PC-3 (cell line): ENCODE measurements around the gene ARHGAP18. TPM values are rescaled to one million over a fixed set of nuclear protein-coding genes. Genes with fewer than 3 reads are reported as not detected.
A peak's percentile ranks its signal among the peaks of the same experiment; 100 is the strongest.

ENCODE experiments used
- ATAC-seq: fragments of 200-7000 bp; cut with Tn5 transposase; 2 replicates; pipeline ENCODE4 v1.9.1; 2020; ENCODE audit warnings: mild to moderate bottlenecking, moderate library complexity
- BruUV-seq: library from RNA; stranded (reverse); fragments of 400-500 nt; replicated peaks from 2 replicates; lab custom pipeline; 2021; lab: Mats Ljungman, UMichigan
- CTCF ChIA-PET: fragments of 300-600 bp; sonication (Branson Sonifier 250); formaldehyde crosslinking; loops from one replicate; lab custom pipeline; 2022; ENCODE audit warnings: antibody characterized with exemption; lab: Charles Lee
- POLR2A ChIA-PET: fragments of 300-600 bp; sonication (Branson Sonifier 250); formaldehyde crosslinking; loops from one replicate; lab custom pipeline; 2022; ENCODE audit warnings: antibody characterized with exemption; ENCODE audit not compliant: unreplicated experiment; lab: Charles Lee
- DNase-seq: peaks from one replicate; pipeline ENCODE4 v3.0.0-alpha.2; 2015
- H2AFZ ChIP-seq: fragments of 300-600 bp; sonication (generic); 2 replicates; pipeline ENCODE4 v1.6.0; 2016; ENCODE audit warnings: antibody characterized with exemption, low read length
- H3F3A ChIP-seq: fragments of 300-600 bp; sonication (generic); one replicate; pipeline ENCODE4 v1.6.0; 2017; ENCODE audit warnings: antibody characterized with exemption, low read length, control low read depth, mild to moderate bottlenecking; ENCODE audit not compliant: unreplicated experiment
- H3K27ac ChIP-seq: fragments of 300-600 bp; sonication (generic); 2 replicates; pipeline ENCODE4 v1.5.1; 2016; ENCODE audit warnings: mild to moderate bottlenecking, low read length
- H3K27me3 ChIP-seq: fragments of 300-600 bp; sonication (generic); 2 replicates; pipeline ENCODE4 v1.6.1; 2016; ENCODE audit warnings: low read length, mixed read lengths
- H3K36me3 ChIP-seq: fragments of 300-600 bp; sonication (generic); 2 replicates; pipeline ENCODE4 v1.6.1; 2016; ENCODE audit warnings: low read depth, mixed run types, low read length, mixed read lengths
- H3K4me1 ChIP-seq: fragments of 300-600 bp; sonication (generic); 2 replicates; pipeline ENCODE4 v1.5.1; 2016; ENCODE audit warnings: low read length; ENCODE audit not compliant: insufficient read depth
- H3K4me2 ChIP-seq: fragments of 300-600 bp; sonication (generic); 2 replicates; pipeline ENCODE4 v1.6.0; 2016; ENCODE audit warnings: low read length
- H3K4me3 ChIP-seq: fragments of 300-600 bp; sonication (generic); 2 replicates; pipeline ENCODE4 v1.5.1; 2016; ENCODE audit warnings: mild to moderate bottlenecking, low read length, mixed read lengths
- H3K79me2 ChIP-seq: fragments of 300-600 bp; sonication (generic); 2 replicates; pipeline ENCODE4 v1.6.1; 2017; ENCODE audit warnings: low read length, mixed read lengths
- H3K9ac ChIP-seq: fragments of 300-600 bp; sonication (generic); 2 replicates; pipeline ENCODE4 v1.6.0; 2016; ENCODE audit warnings: mild to moderate bottlenecking, low read length
- H3K9me2 ChIP-seq: fragments of 300-600 bp; sonication (generic); replicated peaks from 2 replicates; pipeline ENCODE4 v1.6.1; 2016; ENCODE audit warnings: mixed run types, low read length, mixed read lengths
- H3K9me3 ChIP-seq: fragments of 300-600 bp; sonication (generic); 2 replicates; pipeline ENCODE4 v1.6.1; 2016; ENCODE audit warnings: low read length, mixed read lengths
- H4K20me1 ChIP-seq: fragments of 300-600 bp; sonication (generic); 2 replicates; pipeline ENCODE4 v1.6.1; 2016; ENCODE audit warnings: low read length, mixed read lengths
- CTCF ChIP-seq: fragments of 300-600 bp; sonication (generic); conservative IDR thresholded peaks from 2 replicates; pipeline ENCODE4 v1.5.1; 2017; ENCODE audit warnings: antibody characterized with exemption, low read depth, mild to moderate bottlenecking, low read length
- EZH2 ChIP-seq: fragments of 300-600 bp; sonication (generic); IDR thresholded peaks from one replicate; pipeline ENCODE4 v1.6.1; 2017; ENCODE audit warnings: antibody characterized with exemption, mild to moderate bottlenecking, low read length; ENCODE audit not compliant: unreplicated experiment
- EZH2phosphoT487 ChIP-seq: fragments of 300-600 bp; sonication (generic); IDR thresholded peaks from 2 replicates; pipeline ENCODE4 v1.6.1; 2018; ENCODE audit warnings: mild to moderate bottlenecking, antibody characterized with exemption, low read length, borderline replicate concordance
- intact Hi-C: fragments of 100-400 bp; cut with micrococcal nuclease; formaldehyde crosslinking; loops from 2 replicates; pipeline ENCODE4 v1.9.0; 2023
- total RNA-seq: library from RNA; depleted of rRNA; stranded (reverse); fragments of >200 nt; gene quantifications from 2 replicates; pipeline ENCODE4 v1.2.3, GENCODE V29; 2014

Gene ARHGAP18
- total RNA-seq, 1 experiment from 2014 or later, result 5.9 TPM

GRCh38 chr6:129586815-129587214 lies 123.2 kb downstream of the ARHGAP18 start:
- ATAC-seq, result no peak
- no peaks in the 10 kb centered on the region for H3K9me2 ChIP-seq
- POLR2A ChIA-PET, result no interaction called here
- DNase-seq, result peak; percentile 21
- intact Hi-C loops, result no loop called here
- TF ChIP-seq EZH2 (no peak), CTCF (no peak), EZH2phosphoT487 (no peak)
- H4K20me1 ChIP-seq, result no peaks in the 10 kb centered on the region
- no peaks in the 10 kb centered on the region for H3K27me3 ChIP-seq
- H3K36me3 ChIP-seq, result no peaks in the 10 kb centered on the region
- no peak overlapping the region for H2AFZ ChIP-seq
- peaks cover 8% of the 10 kb centered on the region for H3F3A ChIP-seq
- peaks cover 26% of the 10 kb centered on the region for H3K4me1 ChIP-seq
- CTCF ChIA-PET, result no interaction called here
- no peak overlapping the region for H3K4me2 ChIP-seq
- H3K79me2 ChIP-seq, result no peaks in the 10 kb centered on the region
- no TSS peak for BruUV-seq
- no peak overlapping the region for H3K27ac ChIP-seq
- H3K9me3 ChIP-seq, result no peaks in the 10 kb centered on the region
- H3K9ac ChIP-seq, result no peak overlapping the region
- no peak overlapping the region for H3K4me3 ChIP-seq

- Histone ChIP-seq H3K27ac (no peak overlapping the region), H2AFZ (no peak overlapping the region), H3F3A (no peaks in the 10 kb centered on the region), H3K36me3 (no peaks in the 10 kb centered on the region), H3K27me3 (no peaks in the 10 kb centered on the region), H3K4me1 (peaks cover 7% of the 10 kb centered on the region), H3K9ac (no peak overlapping the region), H4K20me1 (no peaks in the 10 kb centered on the region), H3K79me2 (no peaks in the 10 kb centered on the region), H3K4me3 (no peak overlapping the region), H3K4me2 (no peak overlapping the region), H3K9me2 (no peaks in the 10 kb centered on the region), H3K9me3 (no peaks in the 10 kb centered on the region)
- intact Hi-C loops, result no loop called here
- POLR2A ChIA-PET, result no interaction called here
- ATAC-seq, result no peak
- no peak for TF ChIP-seq CTCF
- TF ChIP-seq EZH2, result no peak
- no peak for TF ChIP-seq EZH2phosphoT487
- no TSS peak for BruUV-seq
- CTCF ChIA-PET, result no interaction called here
- DNase-seq, result no peak
Observed at GRCh38 chr6:129583866-129584265, 126.1 kb downstream of the ARHGAP18 start.

GRCh38 chr6:129578315-129578714 lies 131.7 kb downstream of the ARHGAP18 start:
- H3F3A ChIP-seq, result no peaks in the 10 kb centered on the region
- H4K20me1 ChIP-seq, result no peaks in the 10 kb centered on the region
- no peak overlapping the region for H3K4me3 ChIP-seq
- intact Hi-C loops, result loop anchor here (5.0 kb wide), 2 partner anchors 326 to 771 kb away; no protein-coding TSS in a partner anchor
- H3K27ac ChIP-seq, result no peak overlapping the region
- H3K4me1 ChIP-seq, result peaks cover 7% of the 10 kb centered on the region
- DNase-seq, result peak; percentile 15
- no peaks in the 10 kb centered on the region for H3K36me3 ChIP-seq
- no peaks in the 10 kb centered on the region for H3K9me2 ChIP-seq
- TF ChIP-seq CTCF, result no peak
- no peak for TF ChIP-seq EZH2phosphoT487
- no peak for TF ChIP-seq EZH2
- CTCF ChIA-PET, result interaction anchor here (0.6 to 0.9 kb wide), 2 partner anchors 79 to 771 kb away, joined by 3 read pairs; no protein-coding TSS in a partner anchor
- ATAC-seq, result peak; percentile 38; the same call in 1 of the 2 replicates
- H2AFZ ChIP-seq, result no peak overlapping the region
- H3K4me2 ChIP-seq, result no peak overlapping the region
- H3K79me2 ChIP-seq, result no peaks in the 10 kb centered on the region
- POLR2A ChIA-PET, result no interaction called here
- H3K27me3 ChIP-seq, result no peaks in the 10 kb centered on the region
- BruUV-seq, result no TSS peak
- no peak overlapping the region for H3K9ac ChIP-seq
- H3K9me3 ChIP-seq, result no peaks in the 10 kb centered on the region
